H9 (cell line): ENCODE data around the gene STIM2. TPM values are rescaled to one million over a fixed set of nuclear protein-coding genes. Genes with fewer than 3 reads are reported as not detected.

Experiments used
- DNase-seq: peaks from one replicate; pipeline ENCODE4 v3.0.0-alpha.2; 2017
- H2AFZ ChIP-seq: one replicate; pipeline ENCODE4 v1.6.1; 2013; ENCODE audit warnings: mild to moderate bottlenecking, low read length, control low read depth, moderate library complexity
- H2AK5ac ChIP-seq: 2 replicates; pipeline ENCODE4 v1.6.1; 2013; ENCODE audit warnings: low read length, control low read depth, mixed read lengths; ENCODE audit not compliant: insufficient read length
- H2BK120ac ChIP-seq: one replicate; pipeline ENCODE4 v1.6.1; 2013; ENCODE audit warnings: low read depth, mild to moderate bottlenecking, low read length, control low read depth, inconsistent platforms; ENCODE audit not compliant: poor library complexity, severe bottlenecking
- H2BK12ac ChIP-seq: 2 replicates; pipeline ENCODE4 v1.6.1; 2013; ENCODE audit warnings: low read length, control low read depth, mixed read lengths, low read depth; ENCODE audit not compliant: insufficient read length
- H2BK15ac ChIP-seq: 2 replicates; pipeline ENCODE4 v1.6.1; 2013; ENCODE audit warnings: low read depth, low read length, control low read depth
- H2BK20ac ChIP-seq: one replicate; pipeline ENCODE4 v1.6.1; 2013; ENCODE audit warnings: low read depth, mild to moderate bottlenecking, low read length, control low read depth, inconsistent platforms; ENCODE audit not compliant: poor library complexity, severe bottlenecking
- H2BK5ac ChIP-seq: 2 replicates; pipeline ENCODE4 v1.6.1; 2013; ENCODE audit warnings: low read length, control low read depth, mixed read lengths; ENCODE audit not compliant: insufficient read length
- H3K14ac ChIP-seq: 2 replicates; pipeline ENCODE4 v1.6.1; 2013; ENCODE audit warnings: low read length, control low read depth; ENCODE audit not compliant: insufficient read depth
- H3K18ac ChIP-seq: 2 replicates; pipeline ENCODE4 v1.6.1; 2013; ENCODE audit warnings: low read depth, mild to moderate bottlenecking, mixed read lengths, low read length, control low read depth; ENCODE audit not compliant: insufficient read length
- H3K23ac ChIP-seq: 2 replicates; pipeline ENCODE4 v1.6.1; 2013; ENCODE audit warnings: low read length, control low read depth, mixed read lengths, low read depth; ENCODE audit not compliant: insufficient read length
- H3K23me2 ChIP-seq: 2 replicates; pipeline ENCODE4 v1.6.1; 2013; ENCODE audit warnings: low read depth, mild to moderate bottlenecking, mixed read lengths, low read length, control low read depth; ENCODE audit not compliant: insufficient read length, poor library complexity, severe bottlenecking
- H3K27ac ChIP-seq: 2 replicates; pipeline ENCODE4 v1.5.1; 2013; ENCODE audit warnings: low read length, control low read depth, mixed read lengths, low read depth; ENCODE audit not compliant: insufficient read length
- H3K27me3 ChIP-seq: 2 replicates; pipeline ENCODE4 v1.6.1; 2013; ENCODE audit warnings: low read length, control low read depth, inconsistent platforms; ENCODE audit not compliant: insufficient read depth
- H3K4ac ChIP-seq: 2 replicates; pipeline ENCODE4 v1.6.1; 2013; ENCODE audit warnings: low read depth, mild to moderate bottlenecking, control low read depth, inconsistent platforms, low read length, moderate library complexity
- H3K4me1 ChIP-seq: 2 replicates; pipeline ENCODE4 v1.6.1; 2013; ENCODE audit warnings: low read length, control low read depth, inconsistent platforms; ENCODE audit not compliant: insufficient read depth
- H3K4me2 ChIP-seq: 2 replicates; pipeline ENCODE4 v1.6.1; 2013; ENCODE audit warnings: low read length, control low read depth, mixed read lengths; ENCODE audit not compliant: insufficient read length, insufficient read depth
- H3K56ac ChIP-seq: 2 replicates; pipeline ENCODE4 v1.6.1; 2013; ENCODE audit warnings: low read depth, mild to moderate bottlenecking, mixed read lengths, low read length, control low read depth; ENCODE audit not compliant: insufficient read length
- H3K79me1 ChIP-seq: 2 replicates; pipeline ENCODE4 v1.6.1; 2013; ENCODE audit warnings: low read depth, mild to moderate bottlenecking, moderate library complexity, low read length, control low read depth, inconsistent platforms; ENCODE audit not compliant: insufficient read depth, poor library complexity, severe bottlenecking
- H3K79me2 ChIP-seq: 2 replicates; pipeline ENCODE4 v1.6.1; 2013; ENCODE audit warnings: low read length, control low read depth, inconsistent platforms; ENCODE audit not compliant: insufficient read depth
- H3K9ac ChIP-seq: 2 replicates; pipeline ENCODE4 v1.6.1; 2013; ENCODE audit warnings: low read length, control low read depth, mixed read lengths; ENCODE audit not compliant: insufficient read length; ENCODE audit errors: extremely low read depth
- H3K9me3 ChIP-seq: one replicate; pipeline ENCODE4 v1.6.1; 2013; ENCODE audit warnings: low read depth, low read length, inconsistent platforms; ENCODE audit not compliant: control insufficient read depth
- H3T11ph ChIP-seq: one replicate; pipeline ENCODE4 v1.6.1; 2013; ENCODE audit warnings: mild to moderate bottlenecking, low read length, control low read depth, inconsistent platforms
- H4K20me1 ChIP-seq: one replicate; pipeline ENCODE4 v1.6.1; 2013; ENCODE audit not compliant: control insufficient read depth, insufficient read length, insufficient read depth
- H4K5ac ChIP-seq: 2 replicates; pipeline ENCODE4 v1.6.1; 2013; ENCODE audit warnings: low read depth, mild to moderate bottlenecking, mixed read lengths, low read length, control low read depth; ENCODE audit not compliant: insufficient read length
- H4K8ac ChIP-seq: replicated peaks from 2 replicates; pipeline ENCODE4 v1.6.1; 2013; ENCODE audit warnings: low read length, control low read depth, mixed read lengths, low read depth; ENCODE audit not compliant: insufficient read length
- H4K91ac ChIP-seq: 2 replicates; pipeline ENCODE4 v1.6.1; 2013; ENCODE audit warnings: low read depth, mild to moderate bottlenecking, moderate library complexity, mixed read lengths, low read length, control low read depth; ENCODE audit not compliant: insufficient read length
- H3K27ac Mint-ChIP-seq, 3 experiments: 2 replicates in 2 of 3; 3 replicates in 1 of 3; pipeline ENCODE4 v1.8.0; 2020 to 2021; ENCODE audit warnings: mixed read lengths in 3 of 3, mild to moderate bottlenecking in 1 of 3, moderate library complexity in 1 of 3
- H3K27me3 Mint-ChIP-seq: 2 replicates; pipeline ENCODE4 v1.8.0; 2021; ENCODE audit warnings: low read depth, mild to moderate bottlenecking, moderate library complexity, mixed read lengths
- H3K36me3 Mint-ChIP-seq, 3 experiments: 2 replicates in 2 of 3; 3 replicates in 1 of 3; pipeline ENCODE4 v1.8.0; 2020 to 2021; ENCODE audit warnings: low read depth in 3 of 3, mixed read lengths in 3 of 3; ENCODE audit not compliant: insufficient read depth in 1 of 3
- H3K4me1 Mint-ChIP-seq, 2 experiments: 2 replicates each; pipeline ENCODE4 v1.8.0; 2020; ENCODE audit warnings: mixed read lengths in 2 of 2
- H3K4me3 Mint-ChIP-seq, 2 experiments: 2 replicates in 1 of 2; 3 replicates in 1 of 2; pipeline ENCODE4 v1.8.0; 2020 to 2021; ENCODE audit warnings: mild to moderate bottlenecking in 2 of 2, mixed read lengths in 2 of 2, moderate library complexity in 1 of 2
- H3K9me3 Mint-ChIP-seq, 2 experiments: 2 replicates in 1 of 2; 3 replicates in 1 of 2; pipeline ENCODE4 v1.8.0; 2020; ENCODE audit warnings: mild to moderate bottlenecking in 2 of 2, mixed read lengths in 2 of 2, moderate library complexity in 1 of 2
- CTCF ChIP-seq: fragments of 200-600 bp; sonication (generic); conservative IDR thresholded peaks from 3 replicates; pipeline ENCODE4 v1.8.0; 2021; ENCODE audit warnings: antibody characterized with exemption, mild to moderate bottlenecking
- WGBS: extraction: QIAGEN DNeasy Blood & Tissue Kit; methylation state at CpG from one replicate; pipeline ENCODE4 v1.1.7; 2013; ENCODE audit warnings: missing lambda C conversion rate, low lambda C conversion rate, mixed read lengths; ENCODE audit not compliant: insufficient read length; ENCODE audit errors: extremely low coverage; 5-methylcytosine and 5-hydroxymethylcytosine counted together
- total RNA-seq: library from RNA; stranded (reverse); gene quantifications from 2 replicates; pipeline ENCODE4 v1.2.1, GENCODE V29; 2021

Gene STIM2
- total RNA-seq, 1 experiment from 2014 or later, result 26.2 TPM

- no CpG with 5 or more reads among the region's 3 CpGs for WGBS
- TF ChIP-seq CTCF, result no peak
- no peak overlapping the region for H3K9ac ChIP-seq
- no peak overlapping the region for H2BK5ac ChIP-seq
- no peaks in the 10 kb centered on the region for H3K27me3 ChIP-seq
- no peak overlapping the region for H3K23ac ChIP-seq
- Mint-ChIP-seq H3K27me3 (peaks cover 3% of the 10 kb centered on the region; the same call in 1 of the 2 replicates), H3K4me3 (no peak overlapping the region), H3K4me1 (peaks cover 33 to 50% of the 10 kb centered on the region in 2 experiments), H3K9me3 (no peaks in the 10 kb centered on the region; a peak in 1 of 5 replicates), H3K36me3 (no peaks in the 10 kb centered on the region; a peak in 1 of 7 replicates), H3K27ac (no peak overlapping the region)
- H4K91ac ChIP-seq, result no peak overlapping the region
- 0 out of 2 replicates have a peak, but pooled peaks cover 3% of the 10 kb centered on the region for H3K79me2 ChIP-seq
- H3T11ph ChIP-seq, result no peak overlapping the region
- peaks cover 2% of the 10 kb centered on the region for H3K79me1 ChIP-seq
- no peak overlapping the region for H3K18ac ChIP-seq
- no peak overlapping the region for H3K27ac ChIP-seq
- no peak overlapping the region for H2BK12ac ChIP-seq
- H2BK15ac ChIP-seq, result no peak overlapping the region
- no peak overlapping the region for H3K4me2 ChIP-seq
- H2AFZ ChIP-seq, result no peak overlapping the region
- H3K4ac ChIP-seq, result no peak overlapping the region
- no peak overlapping the region for H3K56ac ChIP-seq
- peaks cover 3% of the 10 kb centered on the region; the same call in 1 of the 2 replicates for H3K4me1 ChIP-seq
- no peak overlapping the region for H2BK20ac ChIP-seq
- DNase-seq, result no peak
- H4K8ac ChIP-seq, result no peak overlapping the region
- no peaks in the 10 kb centered on the region for H3K9me3 ChIP-seq
- H3K23me2 ChIP-seq, result peaks cover 10% of the 10 kb centered on the region
- H4K5ac ChIP-seq, result no peak overlapping the region
- H4K20me1 ChIP-seq, result no peaks in the 10 kb centered on the region
- no peak overlapping the region for H3K14ac ChIP-seq
- H2BK120ac ChIP-seq, result no peak overlapping the region
- H2AK5ac ChIP-seq, result no peak overlapping the region
These were observed 4.3 kb downstream of the STIM2 start for GRCh38 chr4:26864899-26865298.
